ENCODE data around the gene BCO2. TPM values are rescaled to one million over a fixed set of nuclear protein-coding genes. Genes with fewer than 3 reads are reported as not detected.
"Not testable (repeated sequence)": the region's sequence is repeated elsewhere in the genome, so short reads cannot be mapped to it uniquely, and the experiment has no call there.

Gene BCO2
- total RNA-seq, 2 donors from 2014 or later = 0.24 to 1.0 TPM

DNA sequence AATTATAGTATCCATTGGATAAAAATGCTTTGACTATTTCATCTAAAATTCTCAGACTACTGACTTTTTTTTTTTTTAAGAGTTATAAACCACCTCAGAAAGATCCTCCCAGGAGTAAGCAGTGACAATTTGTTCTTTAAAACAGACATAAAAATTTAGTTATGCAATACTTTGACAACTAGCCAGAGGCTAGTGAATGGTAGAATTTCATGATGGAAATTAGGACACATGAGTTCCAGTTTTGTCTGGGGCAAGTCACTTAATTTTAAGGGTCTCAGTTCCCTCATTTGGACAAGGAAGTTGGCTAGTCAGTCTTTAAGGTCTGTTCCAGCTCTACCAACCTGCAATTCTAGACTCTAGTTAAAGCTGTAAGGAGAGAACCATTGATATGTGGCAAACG, 14.3 kb upstream of the BCO2 start:
- WGBS, 2 experiments (ENCODE audit: insufficient coverage in 1 of 2, insufficient read length in 1 of 2) = 100% methylated on average over 1 of the region's 1 CpG; no CpG with 5 or more reads in 1 of the 2 experiments
- no peaks in the 10 kb centered on the region for H3K9me3 ChIP-seq (ENCODE audit: control insufficient read depth, low read length)
- no peak overlapping the region for H3K4me3 ChIP-seq (ENCODE audit: low read length)
- no peak overlapping the region for H3K27ac Mint-ChIP-seq
- no peaks in the 10 kb centered on the region for H3K27me3 Mint-ChIP-seq (ENCODE audit: insufficient read depth)
- H3K9ac ChIP-seq (ENCODE audit: extremely low read depth, low read length, poor library complexity, severe bottlenecking) = no peak overlapping the region
- TF ChIP-seq, protein P1, sequence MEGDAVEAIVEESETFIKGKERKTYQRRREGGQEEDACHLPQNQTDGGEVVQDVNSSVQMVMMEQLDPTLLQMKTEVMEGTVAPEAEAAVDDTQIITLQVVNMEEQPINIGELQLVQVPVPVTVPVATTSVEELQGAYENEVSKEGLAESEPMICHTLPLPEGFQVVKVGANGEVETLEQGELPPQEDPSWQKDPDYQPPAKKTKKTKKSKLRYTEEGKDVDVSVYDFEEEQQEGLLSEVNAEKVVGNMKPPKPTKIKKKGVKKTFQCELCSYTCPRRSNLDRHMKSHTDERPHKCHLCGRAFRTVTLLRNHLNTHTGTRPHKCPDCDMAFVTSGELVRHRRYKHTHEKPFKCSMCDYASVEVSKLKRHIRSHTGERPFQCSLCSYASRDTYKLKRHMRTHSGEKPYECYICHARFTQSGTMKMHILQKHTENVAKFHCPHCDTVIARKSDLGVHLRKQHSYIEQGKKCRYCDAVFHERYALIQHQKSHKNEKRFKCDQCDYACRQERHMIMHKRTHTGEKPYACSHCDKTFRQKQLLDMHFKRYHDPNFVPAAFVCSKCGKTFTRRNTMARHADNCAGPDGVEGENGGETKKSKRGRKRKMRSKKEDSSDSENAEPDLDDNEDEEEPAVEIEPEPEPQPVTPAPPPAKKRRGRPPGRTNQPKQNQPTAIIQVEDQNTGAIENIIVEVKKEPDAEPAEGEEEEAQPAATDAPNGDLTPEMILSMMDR (conservative IDR thresholded peaks at IDR 0.05) = no peak
- H3K4me3 Mint-ChIP-seq = no peak overlapping the region
- no peaks in the 10 kb centered on the region for H3K4me1 Mint-ChIP-seq
- H3K36me3 Mint-ChIP-seq (ENCODE audit: low read depth) = no peaks in the 10 kb centered on the region
- H3K27me3 ChIP-seq (ENCODE audit: control insufficient read depth, insufficient read depth, low read length, poor library complexity, severe bottlenecking) = no peaks in the 10 kb centered on the region
- no peak for DNase-seq
- no peaks in the 10 kb centered on the region for H3K4me1 ChIP-seq (ENCODE audit: control insufficient read depth, insufficient read depth, low read length)
- H3K9me3 Mint-ChIP-seq = no peaks in the 10 kb centered on the region
- H3K27ac ChIP-seq (ENCODE audit: low read depth, low read length) = no peak overlapping the region
- no peaks in the 10 kb centered on the region for H3K36me3 ChIP-seq (ENCODE audit: control insufficient read depth, insufficient read depth, low read length)

GRCh38 chr11:112162200-112162599, 13.1 kb upstream of the BCO2 start:
- H3K4me3 Mint-ChIP-seq; DNase-seq; H3K9ac ChIP-seq (ENCODE audit: extremely low read depth, low read length, poor library complexity, severe bottlenecking); H3K27me3 Mint-ChIP-seq (ENCODE audit: insufficient read depth); H3K36me3 Mint-ChIP-seq (ENCODE audit: low read depth); H3K27ac ChIP-seq (ENCODE audit: low read depth, low read length); H3K9me3 ChIP-seq (ENCODE audit: control insufficient read depth, low read length); H3K9me3 Mint-ChIP-seq; H3K4me1 ChIP-seq (ENCODE audit: control insufficient read depth, insufficient read depth, low read length); H3K4me3 ChIP-seq (ENCODE audit: low read length); H3K4me1 Mint-ChIP-seq; H3K27me3 ChIP-seq (ENCODE audit: control insufficient read depth, insufficient read depth, low read length, poor library complexity, severe bottlenecking); H3K27ac Mint-ChIP-seq; H3K36me3 ChIP-seq (ENCODE audit: control insufficient read depth, insufficient read depth, low read length): not testable (repeated sequence)
- 100% methylated on average over 1 of the region's 1 CpG; no CpG with 5 or more reads in 1 of the 2 experiments for WGBS, 2 experiments (ENCODE audit: insufficient coverage in 1 of 2, insufficient read length in 1 of 2)

- Histone ChIP-seq H3K27ac (ENCODE audit: low read depth, low read length) (no peak overlapping the region), H3K4me3 (ENCODE audit: low read length) (no peak overlapping the region), H3K27me3 (ENCODE audit: control insufficient read depth, insufficient read depth, low read length, poor library complexity, severe bottlenecking) (no peaks in the 10 kb centered on the region), H3K9me3 (ENCODE audit: control insufficient read depth, low read length) (no peaks in the 10 kb centered on the region), H3K4me1 (ENCODE audit: control insufficient read depth, insufficient read depth, low read length) (no peaks in the 10 kb centered on the region), H3K9ac (ENCODE audit: extremely low read depth, low read length, poor library complexity, severe bottlenecking) (no peak overlapping the region), H3K36me3 (ENCODE audit: control insufficient read depth, insufficient read depth, low read length) (no peaks in the 10 kb centered on the region)
- Mint-ChIP-seq H3K4me3 (no peak overlapping the region), H3K9me3 (no peaks in the 10 kb centered on the region), H3K27ac (no peak overlapping the region), H3K27me3 (ENCODE audit: insufficient read depth) (peaks cover 2% of the 10 kb centered on the region), H3K36me3 (ENCODE audit: low read depth) (no peaks in the 10 kb centered on the region), H3K4me1 (no peaks in the 10 kb centered on the region)
- no peak for DNase-seq
- 90% methylated on average over 5 to 6 of the region's 6 CpGs for WGBS, 2 experiments (ENCODE audit: insufficient coverage in 1 of 2, insufficient read length in 1 of 2)
- TF ChIP-seq, protein P1 (conservative IDR thresholded peaks at IDR 0.05) = no peak
These were observed 12.4 kb upstream of the BCO2 start for GRCh38 chr11:112162761-112163546.
